Neutrophil (primary cell): ENCODE results near the gene NDUFS3.

Experiments used
- H3K27ac ChIP-seq: fragments of 200-600 bp; sonication (generic); 2 replicates; pipeline ENCODE4 v1.5.1; 2016; ENCODE audit warnings: mild to moderate bottlenecking, moderate library complexity
- H3K27me3 ChIP-seq: fragments of 200-600 bp; sonication (generic); 2 replicates; pipeline ENCODE4 v1.6.0; 2016; ENCODE audit warnings: mild to moderate bottlenecking
- H3K36me3 ChIP-seq: fragments of 200-600 bp; sonication (generic); 2 replicates; pipeline ENCODE4 v1.5.1; 2017
- H3K4me1 ChIP-seq, 2 experiments: fragments of 200-600 bp in 1 of 2; sonication (generic) in 1 of 2; 1 replicate in 1 of 2; 2 replicates in 1 of 2; pipeline versions ENCODE4 v1.5.1 to v1.6.1; 2013 to 2016; ENCODE audit warnings: low read depth in 1 of 2, low read length in 1 of 2, mild to moderate bottlenecking in 1 of 2, moderate library complexity in 1 of 2; ENCODE audit not compliant: control insufficient read depth in 1 of 2, insufficient read depth in 1 of 2
- H3K4me3 ChIP-seq, 2 experiments: fragments of 200-600 bp in 1 of 2; sonication (generic) in 1 of 2; 1 replicate in 1 of 2; 2 replicates in 1 of 2; pipeline ENCODE4 v1.5.1; 2013 to 2016; ENCODE audit warnings: low read depth in 1 of 2, low read length in 1 of 2, mild to moderate bottlenecking in 1 of 2, moderate library complexity in 1 of 2
- H3K9me3 ChIP-seq: fragments of 200-600 bp; sonication (generic); 2 replicates; pipeline ENCODE4 v1.5.1; 2016
- CTCF ChIP-seq: fragments of 200-600 bp; sonication (generic); IDR thresholded peaks from 2 replicates; pipeline ENCODE4 v1.5.1; 2016; ENCODE audit warnings: antibody characterized with exemption

Gene NDUFS3

DNA sequence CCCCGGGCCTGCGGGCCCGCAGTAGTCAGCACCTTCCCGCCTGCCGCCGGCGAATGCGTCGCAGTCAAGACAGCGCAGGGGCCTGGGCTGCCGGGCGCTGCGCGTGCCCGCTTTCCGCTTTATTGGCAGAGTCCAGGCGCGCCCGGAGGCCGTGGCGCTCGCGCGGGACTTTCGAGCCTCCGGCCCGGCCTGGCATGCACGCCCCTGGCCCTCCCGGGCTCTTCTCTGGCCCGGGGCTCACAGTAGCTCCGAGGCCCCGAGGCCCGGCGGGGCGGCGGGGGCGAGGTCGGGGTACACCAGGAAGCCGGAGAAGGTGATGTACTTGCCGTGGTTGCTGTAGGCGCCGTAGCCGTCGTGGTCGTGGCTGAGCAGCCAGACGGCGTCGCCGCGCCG lies 10.7 kb downstream of the NDUFS3 start:
- Histone ChIP-seq H3K9me3 (no peaks in the 10 kb centered on the region), H3K36me3 (peaks cover 7% of the 10 kb centered on the region), H3K27ac (no peak overlapping the region), H3K4me1 (peaks cover 20 to 29% of the 10 kb centered on the region in 2 experiments), H3K27me3 (peaks cover 31% of the 10 kb centered on the region), H3K4me3 (no peak overlapping the region)
- TF ChIP-seq CTCF = no peak

- Histone ChIP-seq H3K9me3 (no peaks in the 10 kb centered on the region), H3K4me3 (no peak overlapping the region), H3K27ac (no peak overlapping the region), H3K27me3 (peaks cover 37% of the 10 kb centered on the region), H3K36me3 (peaks cover under 1% of the 10 kb centered on the region), H3K4me1 (peaks cover 20 to 29% of the 10 kb centered on the region in 2 experiments)
- TF ChIP-seq CTCF = no peak
Observed at GRCh38 chr11:47589977-47590861, 11.3 kb downstream of the NDUFS3 start.

DNA sequence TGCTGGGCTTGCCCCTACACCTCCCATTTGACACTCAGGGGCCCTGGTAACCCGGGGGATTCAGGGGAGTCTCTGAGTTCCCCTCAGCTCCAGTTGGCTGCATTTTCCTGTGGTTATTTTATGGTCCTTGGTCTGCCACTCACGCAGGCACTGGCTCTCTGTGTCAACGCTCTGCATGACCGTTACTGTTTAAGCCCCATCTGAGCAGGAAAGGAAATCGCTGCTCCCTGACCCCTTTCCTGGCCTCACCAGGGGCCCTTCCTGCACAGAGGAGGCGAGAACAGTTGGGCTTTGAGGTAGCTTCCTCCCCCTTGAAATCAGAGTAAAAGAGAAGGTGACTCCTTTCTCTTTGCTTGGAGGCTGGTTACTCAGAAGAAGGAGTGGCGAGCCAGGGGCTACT lies 12.9 kb downstream of the NDUFS3 start:
- no peak for TF ChIP-seq CTCF
- peaks cover 20 to 29% of the 10 kb centered on the region in 2 experiments for H3K4me1 ChIP-seq

GRCh38 chr11:47592251-47592650 lies 13.4 kb downstream of the NDUFS3 start:
- Histone ChIP-seq H3K36me3 (no peaks in the 10 kb centered on the region), H3K4me3 (no peak overlapping the region), H3K27ac (no peak overlapping the region), H3K4me1 (peaks cover 20 to 29% of the 10 kb centered on the region in 2 experiments), H3K27me3 (peaks cover 43% of the 10 kb centered on the region), H3K9me3 (no peaks in the 10 kb centered on the region)
- no peak for TF ChIP-seq CTCF

More for the DNA sequence above, 12.9 kb downstream of the NDUFS3 start:
- Histone ChIP-seq H3K4me3 (no peak overlapping the region), H3K27me3 (peaks cover 43% of the 10 kb centered on the region), H3K9me3 (no peaks in the 10 kb centered on the region), H3K36me3 (no peaks in the 10 kb centered on the region), H3K27ac (no peak overlapping the region)

- TF ChIP-seq CTCF = no peak
- peaks cover 43% of the 10 kb centered on the region for H3K27me3 ChIP-seq
- no peaks in the 10 kb centered on the region for H3K9me3 ChIP-seq
- no peak overlapping the region for H3K4me3 ChIP-seq
- H3K4me1 ChIP-seq = peaks cover 16 to 24% of the 10 kb centered on the region in 2 experiments
- H3K27ac ChIP-seq = no peak overlapping the region
- no peaks in the 10 kb centered on the region for H3K36me3 ChIP-seq
Observed at GRCh38 chr11:47592970-47593369, 14.1 kb downstream of the NDUFS3 start.
